Stimulated activated CD8-positive, alpha-beta memory T cell treated with anti-CD3 and anti-CD28 coated beads, Interleukin-7, amount 100 ng/mL, for 4 hours (primary cell): ENCODE measurements around the gene XYLT2.
A peak's percentile ranks its signal among the peaks of the same experiment; 100 is the strongest.

Experiments
- DNase-seq, 2 donors: peaks; one replicate each; pipeline ENCODE4 v3.0.0-alpha.2; 2020; ENCODE audit warnings: low read depth in 2 of 2

XYLT2 gene

DNA sequence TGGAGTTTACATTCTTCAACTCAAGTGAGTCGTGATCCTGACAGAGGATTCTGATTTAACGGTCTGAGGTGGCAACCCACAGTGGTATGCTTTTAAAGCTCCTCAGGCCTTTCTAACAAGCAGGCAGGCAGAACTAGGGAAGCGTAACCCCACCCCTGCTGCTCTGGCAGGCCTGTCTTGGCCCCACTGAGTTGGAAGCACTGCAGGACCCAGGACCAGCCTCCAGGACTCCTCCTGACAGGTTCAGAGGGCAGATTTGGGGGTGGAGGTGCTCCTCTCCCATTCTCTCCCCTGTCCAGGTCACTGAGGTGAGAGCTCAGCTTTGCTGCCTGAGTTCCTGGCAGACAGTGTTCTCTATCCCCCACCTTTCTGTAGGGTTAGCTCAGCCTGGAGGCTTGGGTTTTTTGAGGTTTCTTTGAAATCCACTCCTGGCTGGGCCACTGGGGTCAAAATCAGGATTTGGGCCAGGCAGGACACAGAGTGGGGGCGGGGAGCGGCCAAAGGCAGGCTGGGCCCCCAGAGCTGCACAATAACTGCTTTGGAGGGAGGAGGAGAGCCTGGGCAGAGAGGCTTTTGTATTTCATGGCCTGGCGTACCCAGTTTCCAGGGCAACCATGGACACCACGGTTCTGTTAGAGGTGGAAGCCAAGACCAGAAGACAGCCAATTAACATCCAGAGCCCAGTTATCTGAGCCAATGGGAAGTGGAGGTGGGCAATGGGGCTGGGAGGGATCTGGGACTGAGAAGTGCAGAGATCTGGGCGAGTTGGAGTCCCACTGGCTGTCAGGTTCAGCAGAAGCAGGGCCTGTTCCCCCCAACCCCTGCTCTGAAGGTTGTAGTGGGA, 17.5 kb downstream of the XYLT2 start:
- no peak for DNase-seq

DNA sequence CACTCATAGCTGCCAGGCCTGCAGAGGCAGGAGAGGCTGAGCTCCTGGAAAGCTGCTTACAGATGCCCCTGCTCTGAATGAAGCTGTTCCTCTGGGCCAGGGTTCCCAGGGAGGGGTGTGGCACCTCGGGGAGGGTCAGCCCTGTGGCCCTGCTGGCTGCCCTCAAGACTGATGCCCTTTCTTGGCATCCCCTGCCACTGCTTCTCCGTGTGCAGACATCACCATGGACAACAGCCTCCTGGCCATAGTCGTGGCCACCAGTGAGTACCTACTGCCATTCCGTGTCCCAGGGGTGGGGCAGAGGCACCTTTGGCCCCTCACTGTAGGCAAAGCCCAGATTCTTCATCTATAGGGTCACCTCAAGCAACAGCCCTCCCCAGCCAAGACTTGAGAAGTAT, 18.1 kb downstream of the XYLT2 start:
- DNase-seq = no peak

DNA sequence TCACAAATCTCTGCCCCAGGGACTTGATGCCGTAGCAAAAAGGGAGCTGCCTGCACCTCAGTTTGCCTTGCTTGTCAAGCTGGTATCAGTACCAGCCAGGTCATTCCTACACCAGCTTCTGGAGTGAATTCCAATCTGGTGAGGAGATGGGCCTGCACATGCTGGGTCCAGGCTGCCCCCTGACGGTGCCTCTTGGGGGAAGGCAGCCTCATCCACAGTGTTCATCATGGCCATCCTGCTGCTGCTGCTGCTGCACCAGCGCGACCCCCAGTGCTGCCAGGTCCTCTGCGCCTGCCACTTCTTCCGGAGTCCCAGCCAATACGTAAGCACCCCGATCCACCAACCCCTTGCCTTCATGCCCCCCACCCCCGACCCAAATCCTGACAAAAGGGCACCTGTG, 18.8 kb downstream of the XYLT2 start:
- no peak for DNase-seq

DNA sequence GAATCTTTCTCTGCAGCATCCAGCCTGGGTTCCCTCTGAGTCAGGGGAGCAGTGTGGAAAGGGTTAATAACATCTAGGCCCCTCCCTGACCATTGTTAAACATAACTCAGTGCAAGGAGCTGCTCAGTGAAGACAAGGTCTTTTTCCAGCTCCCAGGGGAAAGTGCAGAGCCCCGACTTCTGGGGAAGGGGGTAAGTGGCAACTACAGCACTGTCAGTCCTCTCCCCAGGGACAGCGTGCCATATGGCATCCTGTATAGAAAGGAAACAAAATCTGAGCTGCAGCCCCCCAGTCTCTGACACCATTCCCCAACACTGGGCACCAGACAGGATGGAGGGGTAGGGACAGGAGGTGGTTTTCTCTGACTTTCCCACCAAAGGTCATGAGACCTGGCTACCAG, 19.2 kb downstream of the XYLT2 start:
- no peak for DNase-seq

DNA sequence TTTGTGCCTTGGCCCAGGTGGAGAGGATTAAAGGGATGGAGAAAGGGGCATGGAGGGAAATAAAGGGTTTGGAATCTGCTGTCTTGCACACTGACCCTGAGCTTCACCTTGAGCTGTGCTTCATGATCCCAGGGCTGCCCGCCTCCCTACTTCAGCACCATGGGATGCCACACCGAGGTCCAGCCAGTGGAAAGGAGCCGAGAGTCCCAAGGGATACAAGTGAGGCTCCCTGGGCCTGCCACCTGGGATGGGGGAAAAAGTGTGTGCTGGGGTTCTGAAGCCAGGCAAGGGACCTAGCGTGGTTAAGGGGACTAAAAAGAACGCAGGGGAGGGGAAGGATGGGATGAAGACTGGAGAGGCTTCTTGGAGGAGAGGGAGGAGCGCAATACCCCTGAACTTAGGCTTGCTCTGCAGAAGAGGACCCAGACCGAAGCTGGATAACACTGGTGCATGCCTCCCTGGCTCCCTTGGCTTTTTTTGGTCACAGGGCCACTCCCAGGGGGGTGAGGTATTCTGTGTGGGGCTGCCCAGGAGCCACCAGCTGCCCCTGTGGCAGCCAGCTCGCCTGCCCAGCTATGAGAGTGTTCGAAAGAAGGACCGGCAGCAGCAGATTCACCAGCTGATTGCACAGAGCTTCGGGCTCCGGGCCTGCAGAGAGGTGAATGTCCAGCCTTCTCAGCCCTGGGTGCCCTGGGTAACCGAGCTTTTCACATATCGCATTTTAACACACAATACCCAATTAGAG, 19.9 kb downstream of the XYLT2 start:
- DNase-seq = no peak

DNA sequence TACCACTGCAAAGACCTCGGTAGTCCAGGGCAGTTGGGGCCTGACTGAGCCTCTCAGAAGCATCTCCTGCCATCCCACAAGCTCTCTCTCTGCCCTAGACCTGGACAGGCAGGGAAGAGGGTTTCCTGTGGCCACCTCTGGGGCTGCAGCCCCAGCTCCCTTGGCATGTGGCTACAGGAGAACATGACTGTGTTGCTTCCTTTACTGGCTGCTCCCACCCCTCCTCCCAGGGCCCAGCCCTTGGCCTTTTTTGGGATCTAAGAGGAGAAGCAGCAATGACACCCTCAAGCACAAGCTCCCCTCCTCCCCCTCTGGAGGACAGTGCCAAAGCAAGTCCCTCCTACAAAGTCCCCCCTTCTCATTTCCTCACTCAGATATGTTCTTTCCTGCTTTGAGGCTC, 21.5 kb downstream of the XYLT2 start:
- DNase-seq = no peak

DNA sequence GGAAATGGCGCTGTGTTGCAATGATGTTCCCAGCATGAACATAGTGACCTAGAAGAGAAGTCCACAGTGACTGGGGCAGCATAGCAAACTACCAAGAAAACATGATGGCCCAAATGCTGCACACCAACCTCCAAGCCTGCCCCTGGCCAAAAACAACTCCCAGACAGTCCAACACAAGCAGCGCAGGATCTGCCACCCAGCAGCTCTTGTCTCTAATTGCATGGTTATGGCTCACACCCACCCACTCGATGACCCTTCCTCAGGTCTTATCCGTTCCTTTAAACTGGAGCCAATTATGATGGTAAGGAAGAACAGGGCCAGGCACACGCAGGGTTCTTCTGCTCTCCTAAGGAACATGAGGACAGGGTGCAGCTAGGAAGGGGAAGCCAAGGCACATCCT, 24.1 kb downstream of the XYLT2 start:
- DNase-seq = no peak

DNA sequence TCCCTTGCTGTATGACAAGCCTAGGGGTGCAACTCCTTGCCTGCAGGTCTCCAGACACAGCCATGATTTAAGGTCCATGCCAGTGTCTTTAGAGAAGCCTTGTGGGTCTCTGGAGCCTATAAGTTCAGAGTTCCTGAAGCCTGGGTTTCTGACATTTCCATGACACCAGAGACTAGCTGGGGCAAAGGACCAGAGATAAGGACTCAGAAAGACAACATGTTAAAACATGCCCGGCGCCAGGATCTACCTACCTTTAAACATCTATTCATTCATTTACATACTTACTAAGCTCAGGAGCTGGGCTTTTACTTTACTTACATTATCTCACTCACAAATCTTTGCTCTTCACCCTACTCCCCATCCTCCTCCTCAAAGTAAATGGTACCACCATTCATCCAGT, 25.6 kb downstream of the XYLT2 start:
- no peak for DNase-seq

DNA sequence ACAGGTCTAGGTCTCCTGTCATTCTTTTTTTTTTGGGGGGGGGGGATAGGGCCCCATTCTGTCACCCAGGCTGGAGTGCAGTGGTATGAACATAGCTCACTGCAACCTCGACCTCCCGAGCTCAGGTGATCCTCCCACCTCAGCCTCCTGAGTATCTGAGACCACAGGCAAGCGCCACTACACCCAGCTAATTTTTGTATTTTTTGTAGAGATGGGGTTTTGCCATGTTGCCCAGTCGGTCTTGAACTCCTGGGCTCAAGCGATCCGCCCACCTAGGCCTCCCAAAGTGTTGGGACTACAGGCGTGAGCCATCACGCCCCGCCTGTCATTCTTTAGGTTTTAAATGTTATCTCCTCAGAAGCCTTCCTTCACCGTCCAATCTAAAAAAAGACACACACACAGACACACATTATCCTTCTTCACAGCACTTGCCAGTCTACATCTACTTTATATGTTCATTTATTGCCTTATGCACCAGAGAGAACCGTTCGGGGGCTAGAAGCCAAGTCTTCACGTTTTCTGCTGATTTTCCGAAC, 26.4 kb downstream of the XYLT2 start:
- no peak for DNase-seq

DNA sequence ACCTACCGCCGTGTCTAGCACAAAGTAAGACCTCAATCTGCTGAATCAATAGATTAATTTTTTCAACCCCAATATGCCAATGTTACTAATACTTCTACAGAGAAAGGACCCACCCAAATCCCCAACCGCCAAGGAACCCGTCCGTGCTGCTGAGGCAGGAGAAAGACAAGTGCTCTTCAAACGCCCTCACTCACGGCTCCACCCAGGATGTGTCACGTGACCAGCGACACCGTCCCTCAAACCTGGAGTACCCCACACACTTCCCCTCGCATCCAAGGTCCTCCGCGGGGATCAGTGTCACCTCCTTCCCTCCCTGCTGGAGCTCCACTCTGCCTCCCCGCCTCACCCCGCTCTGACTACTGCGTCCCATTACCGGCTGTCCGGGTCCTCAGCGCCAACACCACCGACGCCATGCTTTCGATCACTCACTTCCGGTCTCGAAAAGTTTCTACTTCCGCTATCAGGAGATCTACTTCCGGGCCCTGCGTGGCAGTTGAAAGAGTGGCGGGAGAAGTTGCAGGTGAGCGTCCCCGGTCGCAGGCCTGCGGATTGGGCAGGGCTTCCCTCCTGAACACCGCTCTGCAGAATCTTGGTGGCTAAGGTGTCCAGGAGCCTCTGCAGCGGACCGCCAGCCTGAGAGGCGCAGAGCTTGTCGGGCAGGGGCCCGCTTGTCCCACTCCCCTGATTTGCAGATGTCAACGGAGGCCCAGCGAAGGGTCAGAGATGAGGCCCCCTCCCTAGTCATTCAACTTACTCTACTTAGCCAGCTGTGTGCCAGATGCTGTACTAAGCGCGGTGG, 27.0 kb downstream of the XYLT2 start, which contains the start of the genes EME1 and MRPL27:
Gene EME1 (plus strand): TSS at position 472 of the 799 bp plus-strand sequence. CDS start 1,980 bp downstream, outside the sequence.
Gene MRPL27 (minus strand): TSS at position 427 of the 799 bp plus-strand sequence. CDS start 14 bp downstream, at position 413.
- DNase-seq = peak; percentile 76 to 77

DNA sequence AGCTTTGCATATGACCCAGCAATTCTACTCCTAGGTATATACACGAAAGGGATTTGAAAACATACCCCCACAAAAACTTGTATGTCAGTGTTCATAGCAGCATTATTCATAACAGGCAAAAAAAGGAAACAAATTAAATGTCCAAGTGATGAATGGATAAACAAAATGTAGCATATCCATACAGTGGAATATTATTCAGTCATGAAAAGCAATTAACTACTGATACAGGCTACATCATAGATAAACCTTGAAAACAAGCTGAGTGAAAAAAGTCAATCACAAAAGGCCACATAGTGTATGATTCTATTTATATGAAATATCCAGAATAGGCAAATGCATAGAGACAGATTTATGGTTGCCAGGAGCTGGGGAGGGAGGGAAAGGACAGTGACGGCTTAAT, 27.8 kb downstream of the XYLT2 start:
- DNase-seq = no peak

DNA sequence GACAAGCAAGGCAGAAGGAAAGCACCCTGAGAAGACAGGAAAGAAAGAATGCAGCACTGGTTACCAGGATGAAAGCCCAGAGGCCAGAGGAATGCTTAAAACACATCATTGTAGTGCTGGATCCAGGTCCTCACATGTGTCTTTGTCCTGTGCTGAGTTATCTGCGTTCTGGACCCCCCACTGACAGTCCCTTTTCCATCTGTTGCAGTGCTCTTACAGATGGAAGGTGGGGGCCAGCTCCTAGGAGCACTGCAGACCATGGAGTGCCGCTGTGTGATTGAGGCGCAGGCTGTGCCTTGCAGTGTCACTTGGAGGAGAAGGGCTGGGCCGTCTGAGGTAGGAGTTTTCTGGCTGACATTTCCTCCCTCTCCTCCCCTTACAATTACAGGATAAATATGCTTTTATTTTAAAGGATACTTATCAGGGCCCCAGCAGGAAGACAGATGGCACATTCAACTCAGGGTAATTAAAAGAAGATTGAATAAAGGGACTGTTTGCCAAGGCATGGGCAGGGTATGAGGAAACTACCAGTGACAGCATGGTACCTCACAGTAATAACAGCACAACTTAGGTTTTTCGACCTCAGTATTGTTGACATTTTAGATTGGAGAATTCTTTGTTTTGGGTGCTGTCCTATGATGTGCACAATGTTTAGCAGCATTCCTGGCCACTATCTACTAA, 30.1 kb downstream of the XYLT2 start:
- no peak for DNase-seq

DNA sequence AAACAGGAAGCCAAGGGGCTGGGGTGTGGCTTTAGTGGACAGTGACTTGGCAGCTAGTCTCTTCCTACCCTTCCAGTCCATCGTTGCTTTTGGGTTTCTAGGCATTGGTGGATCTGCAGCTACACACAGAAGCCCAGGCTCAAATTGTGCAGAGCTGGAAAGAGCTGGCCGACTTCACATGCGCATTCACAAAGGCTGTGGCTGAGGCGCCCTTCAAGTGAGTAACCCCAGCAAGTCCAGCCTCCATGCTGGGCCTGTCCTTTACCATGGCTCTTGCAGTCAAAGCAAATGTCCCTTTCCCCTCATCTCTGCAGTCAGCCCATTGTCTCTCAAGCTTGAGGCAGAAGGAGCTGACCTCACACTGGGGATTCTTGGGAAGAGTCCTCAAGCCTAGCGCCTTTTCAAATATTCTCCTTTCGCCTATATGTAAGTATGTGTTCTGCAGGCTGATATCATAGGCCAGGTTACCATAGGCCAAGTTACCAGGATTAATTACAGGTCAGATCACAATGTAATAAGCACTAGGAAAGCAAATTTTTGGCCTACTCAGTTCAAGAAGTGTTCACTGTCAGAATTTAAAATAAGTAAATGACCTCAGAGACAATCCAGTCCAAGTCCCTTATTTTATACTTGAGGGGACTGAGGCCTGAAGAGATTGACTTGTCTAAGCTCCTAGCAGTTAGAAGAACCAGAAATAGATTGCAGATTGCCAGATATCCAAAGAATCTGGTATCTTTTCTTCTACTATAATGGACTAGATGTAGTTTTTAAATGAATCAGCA, 33.6 kb downstream of the XYLT2 start:
- no peak for DNase-seq

DNA sequence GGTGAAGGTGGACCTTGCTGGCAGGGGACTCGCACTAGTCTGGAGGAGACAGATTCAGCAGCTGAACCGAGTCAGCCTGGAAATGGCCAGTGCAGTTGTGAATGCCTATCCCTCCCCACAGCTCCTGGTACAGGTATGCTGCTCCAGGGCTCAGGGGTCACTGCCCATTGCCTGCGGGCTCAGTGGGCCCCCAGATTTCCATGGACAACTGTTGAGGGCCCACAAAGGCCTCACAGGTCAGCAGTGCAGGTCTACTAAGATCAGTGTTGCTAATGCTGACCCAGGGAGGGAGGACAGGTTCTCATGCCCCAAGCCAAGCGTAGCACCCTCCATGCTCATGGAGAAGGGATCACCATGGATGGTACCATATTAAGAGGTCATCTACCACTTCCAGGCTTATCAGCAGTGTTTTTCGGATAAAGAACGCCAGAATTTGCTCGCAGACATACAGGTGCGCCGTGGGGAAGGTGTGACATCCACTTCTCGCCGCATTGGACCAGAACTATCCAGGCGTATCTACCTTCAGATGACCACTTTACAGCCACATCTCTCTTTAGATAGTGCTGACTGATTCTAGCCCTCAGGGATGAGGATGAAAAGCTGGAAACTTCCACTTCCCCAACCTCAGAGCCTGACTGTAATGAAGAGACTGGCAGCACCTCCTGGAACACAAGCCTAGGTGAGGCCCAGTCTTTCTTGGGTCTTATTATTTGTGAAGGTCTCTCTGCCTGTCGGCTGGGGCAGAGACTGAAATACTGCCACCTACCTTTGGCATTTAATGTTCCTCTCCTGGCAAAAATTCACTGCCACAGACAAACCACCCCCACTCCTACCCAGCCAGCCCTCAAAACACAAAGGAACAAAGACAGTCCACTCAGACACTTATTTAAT, 34.7 kb downstream of the XYLT2 start:
- no peak for DNase-seq

DNA sequence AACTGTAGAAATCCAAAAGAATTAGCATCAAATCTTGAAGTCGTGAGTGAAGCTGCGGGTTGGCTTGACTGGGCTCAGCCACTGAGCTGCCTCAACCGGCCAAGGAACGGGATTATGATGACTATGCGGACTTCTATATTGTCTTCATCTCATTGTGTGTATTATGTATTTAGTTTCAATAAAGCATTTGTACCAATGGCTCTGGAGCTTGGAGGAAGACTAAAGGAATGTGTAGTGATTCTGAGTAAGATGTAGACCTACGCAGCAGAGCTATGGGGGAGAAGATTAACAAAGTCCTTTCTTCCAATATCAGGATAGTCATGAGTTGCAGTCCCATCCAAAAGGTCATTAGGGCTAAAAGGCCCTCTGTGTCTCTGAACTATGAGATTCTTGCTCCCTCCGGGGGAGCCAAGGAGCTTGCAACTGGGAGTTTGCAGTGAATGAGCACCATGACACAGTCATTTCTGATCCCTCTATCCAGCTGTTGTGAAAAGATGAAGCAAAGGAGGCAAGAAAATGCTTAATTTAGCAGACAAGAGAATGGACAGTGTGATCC, 35.4 kb downstream of the XYLT2 start:
- DNase-seq = no peak

DNA sequence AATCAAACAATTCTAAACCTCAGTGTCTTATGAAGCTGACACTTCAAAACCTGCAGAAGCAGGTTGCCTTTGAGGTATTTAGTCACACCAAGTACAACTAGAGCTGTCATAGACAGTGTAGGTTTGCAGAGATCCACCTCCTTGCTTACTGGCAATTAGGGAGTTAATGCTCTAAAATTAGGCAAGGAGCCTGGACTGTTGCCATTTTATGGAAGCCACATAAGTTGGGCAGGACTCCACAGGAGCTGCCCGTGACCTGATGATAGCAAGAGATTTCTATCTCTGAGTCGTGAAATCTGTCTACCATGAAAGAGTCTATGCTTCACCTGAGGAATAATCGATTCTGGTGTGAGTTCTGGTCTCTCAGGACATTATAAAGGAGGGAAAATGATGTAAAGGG, 36.0 kb downstream of the XYLT2 start:
- DNase-seq = no peak

DNA sequence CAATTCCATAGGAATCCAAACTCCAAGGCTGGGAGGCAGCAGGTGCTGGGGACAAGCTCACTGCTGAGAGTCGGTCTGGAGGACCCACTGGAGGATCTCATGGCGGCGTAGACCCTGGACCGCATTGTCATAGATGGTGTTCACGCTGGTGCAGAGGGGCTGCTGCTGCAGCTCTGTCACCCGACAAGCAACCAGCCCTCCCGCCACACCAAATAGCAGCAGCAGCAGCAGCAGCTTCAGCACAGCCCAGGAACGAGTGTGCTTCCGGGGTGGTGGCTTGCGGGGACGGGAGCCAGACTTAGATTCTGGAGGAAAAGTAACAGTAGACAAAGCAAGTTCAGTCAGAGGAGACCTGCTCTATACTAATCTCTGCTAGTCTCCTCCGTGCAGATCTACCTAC, 37.0 kb downstream of the XYLT2 start:
- no peak for DNase-seq

DNA sequence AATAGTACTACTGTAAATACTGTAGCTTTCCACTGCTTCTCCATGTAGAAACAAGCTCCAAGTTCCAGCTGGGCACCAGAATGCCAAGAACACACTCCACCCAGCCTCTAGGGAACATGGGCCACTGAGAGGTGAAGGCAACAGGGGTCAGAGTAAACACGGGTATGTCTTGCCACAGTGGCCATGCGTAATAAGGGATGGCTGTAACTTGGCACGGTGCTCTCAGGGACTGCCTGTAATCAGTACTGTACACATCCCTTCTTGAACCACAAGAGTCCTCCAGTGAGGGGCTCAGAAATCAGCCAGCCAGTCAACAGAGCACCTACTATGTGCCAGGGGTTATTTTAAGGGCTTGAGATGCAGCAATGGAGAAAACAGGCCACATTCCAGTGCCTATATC, 40.6 kb downstream of the XYLT2 start:
- no peak for DNase-seq

DNA sequence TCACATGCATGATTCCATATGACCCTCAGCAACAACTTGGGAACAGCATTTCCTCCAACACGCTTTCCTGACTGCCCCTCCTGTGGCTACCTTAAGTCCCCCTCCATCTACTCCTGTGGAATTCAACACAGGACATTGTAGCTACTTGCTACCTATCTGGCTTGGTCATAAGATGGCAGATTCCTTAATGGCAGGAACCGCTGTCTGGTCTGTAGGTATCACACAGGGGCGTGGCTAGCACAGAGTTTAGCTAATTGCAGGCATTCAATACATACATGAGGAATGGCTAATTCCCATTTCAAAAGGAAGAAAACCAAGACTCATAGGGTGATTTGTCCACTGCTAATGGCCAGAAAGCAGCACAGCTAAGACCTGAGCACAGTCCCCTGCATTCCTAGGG, 42.8 kb downstream of the XYLT2 start:
- DNase-seq = no peak
